Panc1 (cell line): ENCODE data around the gene KRTAP12-3. TPM values are rescaled to one million over a fixed set of nuclear protein-coding genes. Genes with fewer than 3 reads are reported as not detected.
A peak's percentile ranks its signal among the peaks of the same experiment; 100 is the strongest.
"Not testable (repeated sequence)": the region's sequence is repeated elsewhere in the genome, so short reads cannot be mapped to it uniquely, and the experiment has no call there.

Source experiments
- ATAC-seq: fragments of 200-7000 bp; cut with Tn5 transposase; 2 replicates; pipeline ENCODE4 v1.9.1; 2020; ENCODE audit warnings: mild to moderate bottlenecking, moderate library complexity
- BruUV-seq: library from RNA; stranded (reverse); fragments of 400-500 nt; replicated peaks from 2 replicates; lab custom pipeline; 2021; lab: Mats Ljungman, UMichigan
- CTCF ChIA-PET: fragments of 300-600 bp; sonication (Branson Sonifier 250); formaldehyde crosslinking; loops from one replicate; lab custom pipeline; 2022; ENCODE audit warnings: antibody characterized with exemption; lab: Charles Lee
- POLR2A ChIA-PET: fragments of 300-600 bp; sonication (Branson Sonifier 250); formaldehyde crosslinking; loops from one replicate; lab custom pipeline; 2022; ENCODE audit warnings: antibody characterized with exemption; lab: Charles Lee
- DNase-seq: peaks from one replicate; pipeline ENCODE4 v3.0.0-alpha.2; 2010; ENCODE audit warnings: low read depth, low spot score
- H3K27ac ChIP-seq: 2 replicates; pipeline ENCODE4 v1.5.1; 2011; ENCODE audit warnings: mild to moderate bottlenecking, low read length, inconsistent platforms
- H3K27me3 ChIP-seq: fragments of 200-500 bp; sonication (Bioruptor generic); 2 replicates; pipeline ENCODE4 v1.6.0; 2014; ENCODE audit warnings: low read length, inconsistent platforms; ENCODE audit not compliant: control insufficient read depth, insufficient read depth
- H3K36me3 ChIP-seq: fragments of 200-500 bp; sonication (Bioruptor generic); 2 replicates; pipeline ENCODE4 v1.5.1; 2014; ENCODE audit warnings: inconsistent platforms, mild to moderate bottlenecking, low read length, moderate library complexity; ENCODE audit not compliant: control insufficient read depth, insufficient read depth
- H3K4me1 ChIP-seq: 2 replicates; pipeline ENCODE4 v1.5.1; 2011; ENCODE audit warnings: inconsistent platforms, mild to moderate bottlenecking, low read length, moderate library complexity; ENCODE audit not compliant: control insufficient read depth, insufficient read depth
- H3K4me3 ChIP-seq, 2 experiments: 2 replicates each; pipeline ENCODE4 v1.5.1; 2011 to 2012; ENCODE audit warnings: low read depth in 2 of 2, low read length in 2 of 2, mild to moderate bottlenecking in 2 of 2, inconsistent platforms in 1 of 2, moderate library complexity in 1 of 2
- H3K9me3 ChIP-seq: fragments of 200-500 bp; sonication (Bioruptor generic); 2 replicates; pipeline ENCODE4 v1.5.1; 2014; ENCODE audit warnings: low read depth, mild to moderate bottlenecking, inconsistent platforms, low read length, moderate library complexity; ENCODE audit not compliant: control insufficient read depth, insufficient read depth
- POLR2AphosphoS5 ChIP-seq: IDR thresholded peaks from 2 replicates; pipeline ENCODE4 v1.6.1; 2012; ENCODE audit warnings: mild to moderate bottlenecking, low read depth, low read length, moderate library complexity
- SIN3A ChIP-seq: IDR thresholded peaks from 2 replicates; pipeline ENCODE4 v1.6.1; 2012; ENCODE audit warnings: low read depth, mild to moderate bottlenecking, low read length, moderate library complexity, borderline replicate concordance; ENCODE audit not compliant: insufficient read depth
- TCF7L2 ChIP-seq: IDR thresholded peaks from 2 replicates; pipeline ENCODE4 v1.6.1; 2011; ENCODE audit warnings: mild to moderate bottlenecking, low read depth, low read length, inconsistent platforms
- in situ Hi-C: cut with HindIII; loops from 2 replicates; pipeline ENCODE4 v1.10.0; 2016; ENCODE audit warnings: low sequenced_read_pairs, low pct_unique_long_range_greater_than_20kb
- intact Hi-C: fragments of 100-400 bp; cut with micrococcal nuclease; formaldehyde crosslinking; loops from one replicate; pipeline ENCODE4 v1.10.0; 2022; ENCODE audit not compliant: unreplicated experiment
- total RNA-seq: library from RNA; stranded (reverse); gene quantifications from one replicate; pipeline ENCODE4 v1.2.1, GENCODE V29; 2021; ENCODE audit not compliant: unreplicated experiment
- TF ChIP-seq, protein P1 (sequence below), 2 experiments: IDR thresholded peaks; 2 replicates each; pipeline ENCODE4 v1.6.1; 2011 to 2012; ENCODE audit warnings: low read depth in 2 of 2, control low read depth in 1 of 2, low read length in 1 of 2, mild to moderate bottlenecking in 1 of 2, moderate library complexity in 1 of 2; ENCODE audit not compliant: insufficient read depth in 1 of 2
- TF ChIP-seq, protein P2 (sequence below): fragments of 450-650 bp; IDR thresholded peaks from 2 replicates; pipeline ENCODE4 v1.5.1; 2017; ENCODE audit warnings: mild to moderate bottlenecking

Gene KRTAP12-3
- total RNA-seq, 1 experiment from 2014 or later = not detected

DNA sequence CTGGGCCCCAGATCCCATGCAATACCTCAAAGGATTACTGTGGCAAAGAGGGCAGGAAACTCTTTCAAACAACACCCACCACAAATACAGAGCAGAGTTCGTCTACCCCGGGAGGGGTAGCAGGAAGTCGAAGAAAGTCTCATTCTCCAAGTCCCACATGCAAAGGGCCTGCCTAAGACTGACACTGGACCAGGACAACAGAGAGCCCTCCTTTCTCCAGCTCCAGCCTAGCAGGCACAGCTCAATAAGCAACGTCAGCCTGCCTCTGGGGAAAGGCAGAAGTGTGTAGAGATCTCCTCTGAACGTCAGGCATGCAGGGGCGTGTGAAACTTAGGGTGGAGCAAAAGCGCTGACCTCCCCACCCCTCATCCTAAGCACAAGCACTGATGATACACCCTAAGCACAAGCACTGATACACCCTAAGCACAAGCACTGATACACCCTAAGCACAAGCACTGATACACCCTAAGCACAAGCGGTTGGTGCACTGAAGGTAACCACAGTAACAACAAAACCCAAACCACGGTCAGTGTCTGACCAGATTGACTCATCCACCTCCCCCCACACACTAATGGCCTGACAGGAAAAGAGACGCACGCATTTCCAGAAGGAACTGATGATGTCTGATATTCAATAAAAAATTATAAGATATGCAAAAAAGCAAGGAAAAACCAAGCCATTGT lies 1.3 kb downstream of the KRTAP12-3 start:
- Histone ChIP-seq H3K27ac (no peak overlapping the region), H3K27me3 (no peaks in the 10 kb centered on the region), H3K36me3 (no peaks in the 10 kb centered on the region), H3K4me1 (no peaks in the 10 kb centered on the region), H3K4me3 (no peak overlapping the region), H3K9me3 (no peaks in the 10 kb centered on the region)
- TF ChIP-seq, protein P1, sequence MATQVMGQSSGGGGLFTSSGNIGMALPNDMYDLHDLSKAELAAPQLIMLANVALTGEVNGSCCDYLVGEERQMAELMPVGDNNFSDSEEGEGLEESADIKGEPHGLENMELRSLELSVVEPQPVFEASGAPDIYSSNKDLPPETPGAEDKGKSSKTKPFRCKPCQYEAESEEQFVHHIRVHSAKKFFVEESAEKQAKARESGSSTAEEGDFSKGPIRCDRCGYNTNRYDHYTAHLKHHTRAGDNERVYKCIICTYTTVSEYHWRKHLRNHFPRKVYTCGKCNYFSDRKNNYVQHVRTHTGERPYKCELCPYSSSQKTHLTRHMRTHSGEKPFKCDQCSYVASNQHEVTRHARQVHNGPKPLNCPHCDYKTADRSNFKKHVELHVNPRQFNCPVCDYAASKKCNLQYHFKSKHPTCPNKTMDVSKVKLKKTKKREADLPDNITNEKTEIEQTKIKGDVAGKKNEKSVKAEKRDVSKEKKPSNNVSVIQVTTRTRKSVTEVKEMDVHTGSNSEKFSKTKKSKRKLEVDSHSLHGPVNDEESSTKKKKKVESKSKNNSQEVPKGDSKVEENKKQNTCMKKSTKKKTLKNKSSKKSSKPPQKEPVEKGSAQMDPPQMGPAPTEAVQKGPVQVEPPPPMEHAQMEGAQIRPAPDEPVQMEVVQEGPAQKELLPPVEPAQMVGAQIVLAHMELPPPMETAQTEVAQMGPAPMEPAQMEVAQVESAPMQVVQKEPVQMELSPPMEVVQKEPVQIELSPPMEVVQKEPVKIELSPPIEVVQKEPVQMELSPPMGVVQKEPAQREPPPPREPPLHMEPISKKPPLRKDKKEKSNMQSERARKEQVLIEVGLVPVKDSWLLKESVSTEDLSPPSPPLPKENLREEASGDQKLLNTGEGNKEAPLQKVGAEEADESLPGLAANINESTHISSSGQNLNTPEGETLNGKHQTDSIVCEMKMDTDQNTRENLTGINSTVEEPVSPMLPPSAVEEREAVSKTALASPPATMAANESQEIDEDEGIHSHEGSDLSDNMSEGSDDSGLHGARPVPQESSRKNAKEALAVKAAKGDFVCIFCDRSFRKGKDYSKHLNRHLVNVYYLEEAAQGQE (IDR thresholded peaks at IDR 0.05; ENCODE audit: insufficient read depth in 1 of 2, low read depth in 2 of 2, low read length in 1 of 2) = no peak
- no peak for TF ChIP-seq TCF7L2
- TF ChIP-seq POLR2AphosphoS5 = no peak
- TF ChIP-seq, protein P2, sequence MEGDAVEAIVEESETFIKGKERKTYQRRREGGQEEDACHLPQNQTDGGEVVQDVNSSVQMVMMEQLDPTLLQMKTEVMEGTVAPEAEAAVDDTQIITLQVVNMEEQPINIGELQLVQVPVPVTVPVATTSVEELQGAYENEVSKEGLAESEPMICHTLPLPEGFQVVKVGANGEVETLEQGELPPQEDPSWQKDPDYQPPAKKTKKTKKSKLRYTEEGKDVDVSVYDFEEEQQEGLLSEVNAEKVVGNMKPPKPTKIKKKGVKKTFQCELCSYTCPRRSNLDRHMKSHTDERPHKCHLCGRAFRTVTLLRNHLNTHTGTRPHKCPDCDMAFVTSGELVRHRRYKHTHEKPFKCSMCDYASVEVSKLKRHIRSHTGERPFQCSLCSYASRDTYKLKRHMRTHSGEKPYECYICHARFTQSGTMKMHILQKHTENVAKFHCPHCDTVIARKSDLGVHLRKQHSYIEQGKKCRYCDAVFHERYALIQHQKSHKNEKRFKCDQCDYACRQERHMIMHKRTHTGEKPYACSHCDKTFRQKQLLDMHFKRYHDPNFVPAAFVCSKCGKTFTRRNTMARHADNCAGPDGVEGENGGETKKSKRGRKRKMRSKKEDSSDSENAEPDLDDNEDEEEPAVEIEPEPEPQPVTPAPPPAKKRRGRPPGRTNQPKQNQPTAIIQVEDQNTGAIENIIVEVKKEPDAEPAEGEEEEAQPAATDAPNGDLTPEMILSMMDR = no peak
- no peak for TF ChIP-seq SIN3A
- no TSS peak for BruUV-seq
- ChIA-PET POLR2A (no interaction called here), CTCF (no interaction called here)
- in situ Hi-C loops = no loop called here
- intact Hi-C loops = no loop called here
- DNase-seq (no peak), ATAC-seq (peak; percentile 21; the same call in 1 of the 2 replicates)

DNA sequence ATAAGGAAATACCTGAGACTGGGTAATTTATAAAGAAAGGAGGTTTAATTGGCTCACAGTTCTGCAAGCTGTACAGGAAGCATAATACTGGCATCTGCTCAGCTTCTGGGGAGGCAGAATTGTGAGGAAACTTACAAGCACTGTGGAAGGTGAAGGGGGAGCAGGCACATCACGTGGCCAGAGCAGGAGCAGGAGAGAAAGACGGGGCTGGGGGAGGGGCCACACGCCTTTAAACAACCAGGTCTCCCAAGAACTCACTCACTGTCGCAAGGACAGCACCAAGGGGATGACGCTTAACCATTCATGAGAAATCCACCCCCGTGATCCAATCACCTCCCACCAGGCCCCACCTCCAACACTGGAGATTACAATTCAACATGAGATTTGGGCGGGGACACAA lies 3.8 kb downstream of the KRTAP12-3 start:
- BruUV-seq, H3K4me1 ChIP-seq, H3K4me3 ChIP-seq, H3K36me3 ChIP-seq, intact Hi-C loops, H3K27me3 ChIP-seq, CTCF ChIA-PET, POLR2A ChIA-PET, H3K9me3 ChIP-seq, ATAC-seq, in situ Hi-C loops, H3K27ac ChIP-seq, DNase-seq: not testable (repeated sequence)

DNA sequence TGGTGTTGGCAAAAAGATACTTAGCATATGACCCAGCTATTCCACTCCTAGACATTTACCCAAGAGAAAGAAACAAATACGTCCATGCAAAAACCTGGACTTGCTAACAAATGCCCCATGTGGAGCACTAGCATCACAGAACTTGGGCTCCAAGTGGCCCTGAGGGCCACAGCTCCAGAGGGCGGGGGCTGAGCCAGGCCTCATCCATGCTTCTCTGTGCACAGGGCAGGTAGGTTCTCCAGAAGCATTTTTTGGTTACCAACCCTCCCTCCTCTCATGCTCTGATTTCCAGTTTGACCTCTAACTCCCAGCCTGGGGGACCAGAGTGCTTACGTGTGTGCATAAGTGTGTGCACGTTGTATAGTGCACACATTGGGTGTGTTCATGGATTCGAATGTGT lies 7.0 kb downstream of the KRTAP12-3 start:
- TF ChIP-seq TCF7L2 (no peak), SIN3A (no peak), POLR2AphosphoS5 (no peak)
- TF ChIP-seq, protein P1 (IDR thresholded peaks at IDR 0.05; ENCODE audit: insufficient read depth in 1 of 2, low read depth in 2 of 2, low read length in 1 of 2) = no peak
- ChIA-PET CTCF (no interaction called here), POLR2A (no interaction called here)
- intact Hi-C loops (no loop called here), in situ Hi-C loops (no loop called here)
- no peak overlapping the region for H3K4me3 ChIP-seq
- no TSS peak for BruUV-seq
- no peaks in the 10 kb centered on the region for H3K4me1 ChIP-seq
- H3K36me3 ChIP-seq = no peaks in the 10 kb centered on the region
- no peaks in the 10 kb centered on the region for H3K9me3 ChIP-seq
- DNase-seq (no peak), ATAC-seq (no peak)
- H3K27ac ChIP-seq = no peak overlapping the region
- H3K27me3 ChIP-seq = no peaks in the 10 kb centered on the region
